GM19193 (cell line): Measurements from ENCODE around the gene ADAM15.

ENCODE experiments used
- POLR2A ChIP-seq: IDR thresholded peaks from 4 replicates; pipeline ENCODE4 v1.6.1; 2011; ENCODE audit not compliant: insufficient read depth, insufficient read length; ENCODE audit errors: extremely low read depth

ADAM15 gene

GRCh38 chr1:155086856-155087535, 35.9 kb downstream of the ADAM15 start:
- no peak for TF ChIP-seq POLR2A

DNA sequence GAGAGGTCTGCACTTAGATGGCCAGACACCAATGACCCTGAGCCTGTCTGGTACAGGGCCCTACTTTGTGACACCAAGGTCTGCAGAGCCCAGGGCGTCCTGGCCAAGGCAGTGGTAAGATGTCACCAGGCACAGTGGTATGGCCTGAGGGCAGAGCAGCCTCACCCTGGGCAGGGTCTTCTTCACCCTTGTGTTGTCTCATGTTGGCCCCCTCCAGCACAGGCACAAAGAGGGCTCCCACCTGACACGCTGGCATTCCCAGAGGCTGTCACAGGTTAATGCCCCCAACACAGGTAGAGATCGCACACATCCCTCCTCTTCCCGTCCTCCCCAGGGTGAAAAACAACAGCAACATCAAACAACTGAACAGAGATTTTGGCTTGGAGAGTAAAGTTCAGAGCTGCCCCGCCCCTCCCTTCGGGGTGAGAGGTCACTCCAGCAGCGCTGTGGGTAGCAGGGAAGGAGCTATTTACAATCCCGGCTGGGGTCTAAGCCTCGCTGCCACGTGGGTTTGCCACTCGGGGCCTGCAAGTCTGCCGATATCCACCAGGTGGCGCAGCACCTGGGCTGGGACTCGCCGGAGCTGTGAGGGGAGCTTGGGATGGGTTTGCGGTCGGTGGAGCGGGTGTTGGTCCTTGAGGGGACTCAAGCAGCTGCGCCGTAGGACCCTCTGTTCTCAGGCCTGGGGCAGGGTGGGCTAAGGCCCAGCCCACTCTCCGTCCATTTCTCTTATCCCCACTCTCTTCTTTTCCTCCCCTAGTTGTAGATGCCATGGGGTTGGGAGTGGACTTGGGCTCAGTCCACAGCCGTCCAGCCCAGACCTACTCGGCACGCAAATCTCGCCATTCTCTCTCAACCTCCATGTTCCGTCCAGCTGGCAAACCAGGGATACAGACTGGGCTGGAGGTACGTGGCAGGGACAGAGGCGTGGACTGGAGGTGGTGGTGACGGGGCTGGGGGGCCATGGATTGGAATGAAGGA, 40.2 kb downstream of the ADAM15 start:
- no peak for TF ChIP-seq POLR2A

- TF ChIP-seq POLR2A: no peak
Measured at GRCh38 chr1:155092131-155092530, 41.0 kb downstream of the ADAM15 start.

DNA sequence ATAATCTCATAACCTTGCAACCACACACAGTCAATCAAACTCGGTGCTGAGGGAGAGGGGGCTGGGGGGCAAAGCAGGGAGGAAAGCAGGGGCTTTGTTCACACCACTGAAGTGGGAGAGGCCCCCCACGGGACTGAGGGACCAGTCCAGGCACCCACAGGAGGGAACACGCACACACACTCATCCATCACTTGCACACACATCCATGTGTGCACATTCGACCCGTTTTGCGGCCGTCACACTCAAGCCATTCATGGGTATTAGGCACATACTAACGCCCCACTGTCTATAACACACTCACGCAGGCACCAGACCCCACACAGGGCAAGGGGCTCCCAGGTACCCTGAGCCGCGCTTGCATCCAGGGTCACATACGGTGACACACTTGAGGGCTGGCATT, 41.5 kb downstream of the ADAM15 start:
- no peak for TF ChIP-seq POLR2A

- TF ChIP-seq POLR2A: no peak
Measured at GRCh38 chr1:155093911-155094621, 43.0 kb downstream of the ADAM15 start.

DNA sequence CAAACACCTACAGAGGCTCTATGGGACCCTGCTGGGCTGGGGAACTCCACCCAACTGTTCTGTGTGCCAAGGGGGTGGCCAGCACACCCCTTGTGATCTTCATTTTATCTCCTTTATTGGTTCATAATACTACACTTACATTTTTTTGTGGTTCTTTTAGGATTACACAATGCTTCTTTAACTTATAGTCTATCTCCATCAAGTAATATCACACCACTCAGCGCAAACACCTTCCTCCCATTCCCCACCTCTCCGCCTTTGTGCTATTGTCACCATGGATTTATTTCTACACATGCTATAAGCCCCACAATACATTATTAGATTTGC, 43.5 kb downstream of the ADAM15 start:
- no peak for TF ChIP-seq POLR2A

- no peak for TF ChIP-seq POLR2A
Measured at GRCh38 chr1:155099331-155099730, 48.2 kb downstream of the ADAM15 start.

- no peak for TF ChIP-seq POLR2A
Measured at GRCh38 chr1:155103325-155103724, 52.2 kb downstream of the ADAM15 start.

GRCh38 chr1:155104605-155105534, 53.8 kb downstream of the ADAM15 start:
- no peak for TF ChIP-seq POLR2A

DNA sequence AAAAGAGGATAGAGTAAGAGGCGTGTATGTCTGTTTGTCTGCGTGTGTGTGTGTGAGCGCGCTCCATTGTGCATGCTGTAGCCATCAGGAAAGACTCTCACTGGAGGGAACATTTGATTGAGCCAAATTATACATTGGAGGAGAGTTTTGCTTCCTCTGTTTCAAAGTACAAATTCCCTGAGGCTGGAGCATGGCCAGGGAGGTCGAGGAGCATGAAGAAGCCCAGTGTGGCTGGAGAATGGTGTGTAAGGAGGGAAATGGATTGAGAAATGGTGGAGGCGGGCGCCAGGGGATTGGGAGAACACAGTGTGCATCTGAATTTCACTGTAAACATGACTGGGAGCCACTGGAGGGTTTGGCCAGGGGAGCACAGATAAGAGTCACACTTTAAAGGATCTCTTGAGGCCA, 54.5 kb downstream of the ADAM15 start:
- TF ChIP-seq POLR2A: no peak

GRCh38 chr1:155106862-155107261, 55.7 kb downstream of the ADAM15 start:
- no peak for TF ChIP-seq POLR2A

DNA sequence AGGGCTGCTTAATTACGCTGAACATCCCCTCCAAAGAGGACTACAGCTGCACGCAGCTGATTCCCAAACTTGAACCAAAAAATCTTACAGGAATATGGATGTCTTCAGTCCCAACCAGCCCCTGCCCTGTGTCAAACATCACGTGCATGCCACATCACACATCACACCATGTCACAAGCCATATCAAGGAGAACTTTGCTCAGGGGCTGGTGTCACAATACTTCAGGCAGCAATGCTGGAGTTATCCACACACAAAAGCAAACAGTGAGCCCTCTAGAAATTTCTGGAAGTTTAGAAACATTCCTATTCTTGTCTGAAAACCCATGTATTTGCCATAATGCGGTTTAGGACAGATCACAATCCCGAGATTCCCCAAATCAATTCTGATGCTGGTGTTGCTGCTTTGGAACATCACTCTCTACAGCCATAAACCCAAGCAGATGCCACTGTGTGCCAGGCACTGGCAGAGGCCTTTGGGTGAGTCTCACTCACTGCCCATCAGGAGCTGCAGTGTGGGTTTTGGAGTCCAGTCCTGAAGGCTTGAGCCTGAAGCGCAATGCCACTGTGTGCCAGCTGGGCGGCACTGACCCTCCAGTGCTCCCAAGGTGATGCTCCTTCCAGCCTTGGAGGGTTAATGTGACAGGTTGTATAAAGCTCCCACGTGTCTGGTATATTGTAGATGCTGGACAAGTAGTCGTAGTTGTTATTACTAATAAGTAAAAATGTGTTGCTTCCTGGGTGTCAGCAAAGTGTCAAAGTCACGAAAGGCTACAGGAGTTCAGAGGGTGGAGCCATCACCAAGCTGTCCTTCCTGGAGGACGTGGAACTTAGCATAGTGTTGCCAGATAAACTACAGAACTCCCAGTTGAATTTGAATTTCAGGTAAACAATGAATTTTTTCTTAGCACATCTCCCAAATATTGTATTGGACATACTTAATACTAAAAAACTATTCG, 56.5 kb downstream of the ADAM15 start:
- TF ChIP-seq POLR2A: no peak

GRCh38 chr1:155108296-155108695, 57.2 kb downstream of the ADAM15 start:
- no peak for TF ChIP-seq POLR2A
